NCI-H69 (cell line): Measurements from ENCODE around the gene NARS2.
A peak's percentile ranks its signal among the peaks of the same experiment; 100 is the strongest.
"Not testable (repeated sequence)": the region's sequence is repeated elsewhere in the genome, so short reads cannot be mapped to it uniquely, and the experiment has no call there.

Source experiments
- DNase-seq: peaks from one replicate; lab custom pipeline; 2025; lab: John Stamatoyannopoulos, UW

The NARS2 gene

DNA sequence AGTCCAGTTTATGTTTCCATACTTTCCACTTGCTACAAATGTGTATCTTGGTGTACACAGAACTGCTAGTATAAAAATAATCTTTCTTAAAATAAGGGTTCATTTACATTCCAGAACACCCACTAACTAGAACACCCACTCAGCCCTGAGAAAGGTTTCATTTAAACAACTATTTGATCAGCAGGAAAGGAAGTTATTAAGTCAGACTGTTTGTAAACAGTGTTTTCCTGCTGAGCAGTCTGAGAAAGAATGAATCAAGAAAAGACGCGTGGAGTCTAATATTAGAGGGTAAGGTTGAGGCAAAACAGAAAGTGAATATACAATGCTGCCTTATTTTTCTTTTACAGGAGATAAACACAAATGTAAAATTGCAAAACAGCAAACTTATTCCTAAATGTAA is 32.7 kb downstream of the NARS2 start:
- DNase-seq: no peak

DNA sequence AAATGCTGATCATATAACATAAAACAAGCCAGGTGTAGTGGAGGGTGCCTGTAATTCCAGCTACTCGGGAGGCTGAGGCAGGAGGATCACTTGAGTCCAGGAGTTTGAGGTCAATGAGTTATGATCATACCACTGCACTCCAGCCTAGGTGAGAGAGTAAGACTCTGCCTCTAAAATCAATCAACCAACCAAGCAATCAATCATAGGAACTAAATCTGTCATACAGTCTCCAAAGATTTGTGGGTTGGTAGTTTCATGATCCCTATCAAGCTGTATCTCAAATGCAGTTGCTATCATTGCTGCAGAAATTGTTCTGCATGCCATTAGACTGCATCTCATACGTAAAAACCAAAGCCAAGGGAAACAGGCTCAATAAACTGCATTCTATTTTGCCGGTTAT is 33.1 kb downstream of the NARS2 start:
- no peak for DNase-seq

DNA sequence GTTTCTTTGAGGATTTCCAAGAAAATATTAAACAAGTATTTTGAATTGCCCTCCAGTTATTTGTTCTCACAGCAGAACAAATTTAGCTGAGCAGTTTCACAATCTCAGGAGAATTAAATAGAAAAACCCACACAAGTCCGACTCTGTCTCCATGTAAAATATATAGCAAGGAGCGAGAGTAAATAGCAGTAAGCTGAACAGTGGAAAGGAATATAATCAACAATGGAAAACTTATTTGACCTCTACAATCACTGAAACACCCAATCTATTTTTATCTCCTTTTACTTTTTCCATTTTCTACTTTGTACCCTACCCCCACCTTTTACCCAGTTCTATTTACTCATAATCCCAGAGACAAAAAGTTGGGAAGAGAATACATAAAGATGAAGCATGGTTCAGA is 34.4 kb downstream of the NARS2 start:
- no peak for DNase-seq

DNA sequence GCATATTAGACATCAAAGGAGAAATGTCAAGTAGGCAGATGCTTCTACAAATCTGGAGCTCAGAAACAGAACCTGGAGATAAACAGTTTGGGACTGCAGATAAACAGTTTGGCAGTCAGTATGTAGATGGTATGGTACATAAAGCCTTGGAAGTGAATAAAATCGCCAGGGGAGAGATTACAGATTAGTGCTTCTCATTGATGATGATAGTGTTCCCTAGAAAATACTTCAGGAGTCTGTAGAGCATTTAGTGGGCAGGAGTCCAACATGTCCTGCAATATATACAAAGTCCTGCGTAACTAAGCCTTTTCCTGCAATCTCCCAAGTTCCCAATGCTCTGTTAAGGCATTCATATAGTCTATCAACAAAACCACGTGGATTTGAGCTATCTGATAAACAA is 35.2 kb downstream of the NARS2 start:
- no peak for DNase-seq

DNA sequence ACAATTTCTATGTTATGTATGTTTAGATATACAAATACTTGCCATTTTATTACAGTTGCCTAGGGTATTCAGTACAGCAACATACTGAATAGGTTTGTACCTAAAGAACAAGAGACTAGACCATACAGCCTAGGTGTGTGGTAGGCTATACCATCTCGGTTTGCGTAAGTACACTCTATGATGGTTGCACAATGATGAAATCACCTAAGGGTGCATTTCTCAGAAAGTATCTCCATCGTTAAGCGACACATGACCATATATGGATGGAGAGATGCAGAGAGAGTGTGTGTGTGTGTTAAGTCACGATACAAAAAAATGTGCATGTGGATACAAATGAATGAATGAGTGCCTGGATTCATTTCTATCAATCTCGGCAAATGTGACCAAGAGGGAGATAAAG is 37.7 kb downstream of the NARS2 start:
- DNase-seq: no peak

DNA sequence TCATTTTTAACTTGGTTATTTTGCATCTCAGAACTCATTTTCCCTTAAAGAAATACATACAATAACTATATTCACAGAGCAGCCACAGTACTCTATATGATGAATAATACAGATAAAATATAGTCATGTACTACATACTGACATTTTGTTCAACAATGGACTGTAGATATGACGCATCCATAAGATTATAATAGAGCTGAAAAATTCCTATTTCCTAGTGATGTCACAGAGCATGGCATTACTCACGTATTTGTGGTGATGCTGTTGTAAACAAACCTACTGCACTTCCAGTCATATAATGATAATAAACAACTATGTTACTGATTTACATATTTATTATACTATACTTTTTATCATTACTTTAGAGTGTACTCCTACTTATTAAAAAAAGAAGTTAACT is 38.7 kb downstream of the NARS2 start:
- DNase-seq: no peak

DNA sequence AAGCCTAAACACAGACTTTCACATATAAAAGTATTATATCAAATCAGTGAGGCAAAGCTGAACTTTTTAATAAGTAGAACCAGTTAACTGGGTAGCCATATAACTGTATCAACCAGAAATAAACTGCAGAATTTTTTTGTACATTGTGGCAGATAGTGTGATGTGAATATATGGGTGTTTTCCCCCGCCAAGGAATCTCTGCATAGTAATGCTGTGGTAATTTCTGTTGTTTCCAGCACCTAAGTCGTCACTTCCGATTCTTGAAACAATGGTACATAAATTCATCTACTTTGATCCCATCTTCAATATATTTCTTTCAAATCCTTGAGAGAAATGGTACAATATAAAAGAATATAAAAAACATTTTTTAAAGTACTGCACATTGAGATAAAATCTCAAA is 39.6 kb downstream of the NARS2 start:
- no peak for DNase-seq

DNA sequence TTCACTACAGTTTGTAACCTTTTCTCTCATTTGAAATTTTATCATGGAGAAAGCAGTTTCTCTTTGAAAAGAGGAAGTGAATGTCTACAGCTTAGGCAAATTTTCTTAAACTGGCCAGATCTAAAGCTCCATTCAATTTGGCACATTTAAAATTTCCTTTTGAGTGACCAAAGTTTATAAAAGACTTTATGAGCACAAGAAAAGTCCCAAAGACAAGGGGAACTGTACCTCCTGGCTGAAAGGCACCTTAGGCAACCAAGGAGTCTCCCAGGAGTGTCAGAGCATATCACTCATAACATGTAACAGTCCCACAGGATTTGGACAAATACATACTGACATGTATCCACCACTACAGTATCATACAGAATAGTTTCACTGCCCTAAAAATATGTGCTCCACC is 41.3 kb downstream of the NARS2 start:
- no peak for DNase-seq

DNA sequence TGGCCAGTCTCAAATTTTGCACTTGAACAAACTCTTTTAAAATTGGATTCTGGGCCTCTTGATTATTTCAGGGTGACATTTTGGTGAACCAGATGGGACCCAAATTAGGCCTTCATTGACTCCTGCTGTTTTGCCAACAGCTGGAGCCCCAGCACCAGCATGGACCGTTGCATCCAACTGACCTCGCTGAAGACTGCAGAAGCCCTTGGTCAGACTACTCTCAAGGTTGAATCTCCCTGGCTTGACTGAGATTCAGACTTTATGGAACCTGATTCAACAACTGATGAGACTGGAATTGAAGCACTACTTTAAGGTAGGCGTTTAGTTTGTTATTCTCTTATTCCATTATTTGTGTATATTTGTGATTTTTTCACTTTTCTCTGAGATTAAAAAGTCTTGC is 41.7 kb downstream of the NARS2 start:
- DNase-seq: peak; percentile 23

DNA sequence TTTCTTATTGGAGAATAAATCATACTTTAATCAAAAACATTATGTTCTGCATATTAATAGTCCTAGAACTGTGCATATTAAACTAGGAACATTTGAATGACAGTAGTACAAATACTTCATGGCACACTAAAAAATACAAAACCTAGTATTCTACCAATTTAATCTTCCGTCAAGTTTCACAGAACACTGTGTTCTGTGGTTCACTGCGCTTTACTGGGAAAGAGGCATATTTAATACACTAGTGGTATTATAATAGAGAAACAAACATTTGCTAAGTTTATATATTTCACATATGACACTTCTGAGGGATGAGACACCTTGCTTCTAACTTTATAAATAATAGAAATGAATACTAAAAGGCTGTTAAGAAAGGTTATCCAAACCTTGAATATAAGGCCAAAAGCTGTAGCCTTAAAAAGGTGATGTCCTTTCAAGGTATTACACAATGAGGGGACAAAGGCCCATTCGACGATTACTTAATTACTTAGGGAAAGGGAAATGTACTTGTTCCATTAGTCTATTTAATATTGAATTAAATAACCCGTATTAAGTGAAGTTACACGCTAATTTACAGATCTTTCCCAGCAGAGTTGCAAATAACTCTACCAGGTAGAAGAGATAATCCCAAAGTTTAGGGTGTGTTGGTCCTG is 48.0 kb downstream of the NARS2 start:
- DNase-seq: no peak

DNA sequence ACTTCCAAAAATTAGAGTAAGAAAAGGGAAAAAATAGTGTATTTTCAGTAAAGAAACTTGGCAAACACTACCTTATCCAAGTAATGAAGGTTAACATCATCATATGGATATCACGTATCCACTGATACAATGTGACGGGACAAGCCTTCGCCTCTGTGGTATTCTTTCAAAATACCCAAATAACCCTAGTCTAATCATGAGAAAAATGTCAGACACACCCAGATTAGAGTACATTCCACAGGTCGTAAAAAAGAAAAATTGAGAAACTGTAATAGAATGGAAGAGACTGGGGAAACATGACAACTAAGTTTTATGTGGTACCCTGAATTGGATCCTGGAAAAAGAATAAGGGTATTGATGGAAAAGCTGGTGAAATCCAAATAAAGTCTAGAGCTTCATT is 48.9 kb downstream of the NARS2 start:
- DNase-seq: no peak

DNA sequence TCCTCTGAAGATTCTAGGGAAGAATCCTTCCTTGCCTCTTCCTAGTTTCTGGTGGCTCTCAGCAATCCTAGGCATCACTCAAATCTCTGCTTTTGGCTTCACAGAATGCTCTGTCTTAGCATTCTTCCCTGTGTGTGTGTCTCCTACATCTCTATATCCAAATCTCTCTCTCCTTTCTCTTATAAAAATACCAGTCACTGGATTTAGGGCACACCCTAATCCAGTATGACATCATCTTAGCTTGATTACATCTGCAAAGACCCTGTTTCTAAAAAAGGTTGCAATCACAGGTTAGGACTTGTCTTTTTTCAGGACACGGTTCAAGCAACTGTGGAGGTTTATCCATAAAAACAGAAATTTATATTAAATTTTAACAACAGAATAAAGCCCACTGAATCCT is 54.4 kb downstream of the NARS2 start:
- no peak for DNase-seq

DNA sequence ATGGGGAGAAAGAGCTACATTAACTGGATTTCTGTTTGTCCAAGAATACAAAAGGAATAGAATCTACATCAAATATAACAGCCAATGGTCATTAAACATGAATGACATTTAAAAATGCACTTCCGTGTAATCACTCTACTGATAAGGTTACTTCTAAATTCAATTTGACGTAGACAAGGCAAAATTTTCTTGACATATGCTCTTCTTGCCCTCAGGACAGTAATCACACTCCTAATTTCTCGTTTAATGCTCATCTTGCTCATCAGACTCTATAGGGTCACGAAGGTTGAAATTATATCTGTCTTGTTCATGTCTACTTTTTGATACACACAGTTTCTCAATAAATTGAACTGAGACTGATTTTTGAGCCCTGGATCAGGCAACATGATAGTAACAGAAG is 58.4 kb downstream of the NARS2 start:
- DNase-seq: no peak

DNA sequence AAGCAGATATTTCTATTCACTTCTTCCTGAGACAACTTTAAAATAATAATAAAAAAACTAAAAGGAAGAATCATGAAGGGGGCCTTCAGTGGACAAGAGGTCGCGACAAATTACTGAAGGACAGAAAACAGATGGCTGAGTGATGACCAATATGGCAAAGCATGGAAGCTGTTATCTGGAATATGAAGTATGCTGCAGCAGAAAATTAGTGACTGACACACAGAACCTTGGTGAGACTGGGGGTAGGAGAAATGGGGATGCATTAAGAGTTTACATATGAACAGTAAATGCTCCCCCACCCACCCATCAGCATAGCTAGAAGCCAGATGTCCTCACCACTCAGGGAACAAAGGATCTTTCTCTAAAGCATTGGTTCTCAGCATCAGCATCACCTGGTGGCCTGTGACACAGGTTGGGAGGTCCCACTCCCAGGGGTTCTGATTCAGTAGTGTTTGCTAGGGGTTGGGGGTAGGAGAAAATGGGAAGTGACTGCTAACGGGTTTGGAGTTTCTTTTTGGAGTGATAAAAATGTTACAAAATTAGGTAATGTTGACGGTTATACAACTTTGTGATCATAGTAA is 59.7 kb downstream of the NARS2 start:
- peak; percentile 79 for DNase-seq

DNA sequence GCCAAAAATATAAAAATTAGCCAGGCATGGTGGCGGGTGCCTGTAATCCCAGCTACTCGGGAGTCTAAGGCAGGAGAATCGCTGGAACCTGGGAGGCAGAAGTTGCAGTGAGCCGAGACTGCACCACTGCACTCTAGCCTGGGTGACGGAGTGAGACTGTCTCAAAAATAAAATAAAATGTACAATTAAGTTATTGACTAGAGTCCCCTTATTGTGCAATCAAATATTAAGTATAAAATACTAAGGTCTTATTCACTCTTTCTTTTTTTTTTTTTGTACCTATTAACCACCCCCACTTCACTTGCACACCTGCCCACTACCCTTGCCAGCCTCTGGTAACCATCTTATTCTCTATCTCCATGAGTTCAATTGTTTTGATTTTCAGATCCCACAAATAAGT is 61.6 kb downstream of the NARS2 start:
- DNase-seq: not testable (repeated sequence)

DNA sequence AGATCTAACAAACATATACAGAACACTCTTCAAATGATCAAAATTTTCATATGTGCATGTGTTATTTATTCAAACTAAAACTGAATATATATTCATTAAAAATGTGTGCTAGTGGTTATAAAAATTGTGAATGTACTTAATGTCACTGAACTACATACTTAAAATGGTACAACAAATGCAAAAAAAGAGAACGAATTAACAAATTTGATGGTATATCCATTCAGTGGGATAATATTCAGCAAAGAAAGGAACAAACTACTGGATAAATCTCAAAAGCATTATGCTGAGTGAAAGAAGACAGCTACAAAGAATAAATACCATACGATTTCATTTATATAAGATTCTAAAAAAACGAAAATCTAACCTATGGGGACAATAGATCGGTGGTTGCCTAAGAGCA is 64.1 kb downstream of the NARS2 start:
- DNase-seq: no peak

DNA sequence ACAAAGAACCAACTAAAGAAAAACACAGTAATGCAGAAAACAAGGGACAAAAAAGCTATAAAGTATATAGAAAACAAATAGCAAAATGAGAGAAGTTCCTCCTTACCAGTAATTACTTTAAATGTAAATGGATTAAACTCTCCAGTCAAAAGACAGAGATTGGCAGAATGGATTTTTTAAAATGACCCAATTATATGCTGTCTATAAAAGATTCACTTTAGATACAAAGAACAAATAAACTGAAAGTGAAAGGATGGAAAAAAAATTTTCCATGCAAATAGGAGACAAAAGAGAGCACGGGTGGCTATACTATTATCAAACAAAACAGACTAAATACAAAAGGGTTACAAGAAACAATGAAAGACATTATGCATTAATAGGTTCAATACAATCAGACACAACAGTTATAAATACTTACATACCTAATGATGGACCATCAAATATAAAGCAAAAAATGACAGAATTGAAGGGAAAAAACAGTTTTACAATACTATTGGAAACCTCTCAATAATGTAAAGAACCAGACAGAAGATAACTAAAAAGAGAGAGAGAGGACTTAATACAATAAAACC is 64.6 kb downstream of the NARS2 start:
- DNase-seq: no peak

DNA sequence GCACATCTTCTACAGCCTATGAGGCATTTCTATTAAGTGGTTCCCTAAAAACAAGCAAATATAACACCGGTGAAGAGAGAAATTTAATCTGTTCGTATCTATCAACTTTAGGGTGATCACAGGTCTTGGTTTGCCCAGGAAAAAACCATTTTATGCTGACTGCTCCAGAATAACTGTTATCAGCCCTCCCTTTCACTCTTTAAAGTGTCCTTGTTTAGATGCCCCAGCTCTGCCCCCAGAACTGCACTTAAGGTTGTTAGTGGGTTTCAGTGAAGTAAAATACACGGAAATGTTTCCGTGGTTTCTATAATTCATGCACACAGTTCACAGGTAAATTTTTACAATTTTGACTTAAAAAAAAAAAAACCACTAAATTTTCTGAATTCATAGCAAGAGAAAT is 70.0 kb downstream of the NARS2 start:
- DNase-seq: no peak

DNA sequence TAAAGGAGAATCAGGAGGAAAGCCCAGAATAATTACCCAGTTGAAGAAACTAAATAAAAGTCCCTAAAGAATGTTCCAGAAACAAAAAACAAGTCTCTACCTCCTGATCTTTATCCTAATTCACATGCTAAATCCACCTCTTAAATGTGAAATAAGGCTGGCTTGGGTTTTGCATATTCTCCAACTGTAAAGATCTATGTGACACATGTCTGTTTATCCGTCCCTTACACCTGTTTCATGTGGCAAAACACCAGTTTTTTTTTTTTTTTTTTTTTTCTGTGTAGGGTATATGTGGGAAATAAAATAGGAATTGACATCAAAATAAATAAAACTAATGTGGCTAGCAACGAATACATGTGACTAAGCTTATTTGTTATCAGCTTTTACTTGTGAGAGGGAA is 70.5 kb downstream of the NARS2 start:
- DNase-seq: no peak

DNA sequence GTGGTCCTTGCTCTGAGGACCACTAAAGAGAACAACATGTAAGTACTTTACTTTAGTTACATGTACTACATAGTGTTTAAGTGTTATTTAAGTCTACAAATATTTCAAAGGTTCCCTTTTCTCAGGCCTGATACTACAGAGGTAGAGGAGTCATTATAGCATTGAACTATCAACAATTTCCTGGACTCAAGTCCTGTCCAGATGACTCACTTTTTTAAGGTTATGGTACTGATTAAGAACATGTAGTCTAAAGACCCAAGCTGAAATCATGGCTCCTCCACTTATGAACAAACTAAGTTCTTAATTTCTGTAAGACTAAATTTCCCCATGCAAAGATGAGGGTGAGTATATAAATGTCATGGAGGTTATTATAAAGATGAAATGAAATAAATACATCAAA is 74.7 kb downstream of the NARS2 start:
- DNase-seq: no peak

DNA sequence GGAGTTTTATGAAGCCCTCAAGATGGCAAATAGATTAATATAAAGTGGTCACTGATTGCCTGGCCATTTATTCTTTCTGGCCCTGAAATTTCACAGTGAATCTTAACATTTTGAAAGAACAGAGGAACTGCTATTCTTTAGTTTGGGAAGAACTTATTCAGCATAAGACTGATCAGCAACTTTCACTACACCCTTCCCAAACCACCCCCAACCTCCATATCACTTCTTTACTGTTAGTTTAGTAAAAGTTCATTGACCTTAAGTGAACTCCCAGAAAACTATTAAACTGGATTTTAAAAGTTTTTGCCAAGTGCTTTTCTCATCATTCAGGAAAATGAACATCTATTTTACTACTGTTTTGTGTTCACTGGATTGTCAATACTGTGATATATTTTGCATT is 77.4 kb downstream of the NARS2 start:
- no peak for DNase-seq

DNA sequence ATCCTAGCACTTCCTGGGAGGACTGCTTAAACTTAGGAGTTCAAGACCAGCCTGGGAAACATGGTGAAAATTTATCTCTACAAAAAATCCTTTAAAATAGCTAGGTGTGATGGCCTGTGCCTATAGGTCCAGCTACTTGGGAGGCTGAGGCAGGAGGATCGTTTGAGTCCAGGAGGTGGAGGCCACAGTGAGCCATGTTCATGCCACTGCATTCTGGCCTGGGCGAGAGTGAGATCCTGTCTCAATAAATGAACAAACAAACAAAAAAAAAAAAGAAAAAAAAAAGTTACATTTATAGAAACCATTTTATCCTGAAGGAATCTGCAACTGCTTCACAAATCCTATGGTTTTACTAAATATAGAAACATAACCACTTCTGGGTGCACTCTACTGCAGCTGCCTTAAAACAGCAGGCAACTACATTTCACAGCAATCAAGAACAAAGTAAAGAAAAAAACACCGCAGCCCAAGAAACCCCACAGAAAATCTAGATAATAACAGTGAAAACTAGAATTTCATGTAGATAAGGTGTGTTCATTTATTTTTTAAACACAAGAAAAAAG is 81.2 kb downstream of the NARS2 start:
- no peak for DNase-seq

DNA sequence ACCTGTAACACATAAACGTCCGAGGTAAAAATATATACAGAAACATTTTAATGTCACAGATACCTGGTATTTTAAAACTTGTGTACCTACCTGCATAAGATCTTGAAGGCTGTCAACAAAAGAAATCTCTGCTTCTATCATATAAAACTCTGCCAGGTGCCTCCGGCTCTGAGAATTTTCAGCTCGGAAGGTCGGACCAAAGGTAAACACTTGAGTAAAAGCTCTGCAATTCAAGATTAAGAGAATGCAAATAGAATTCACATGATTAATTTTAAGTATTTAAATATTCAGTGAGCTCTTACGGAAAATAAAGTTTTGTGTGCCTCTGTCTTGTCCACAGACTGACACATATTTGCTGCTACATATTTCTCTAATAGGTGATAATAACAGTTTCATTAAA is 81.7 kb downstream of the NARS2 start:
- DNase-seq: no peak

DNA sequence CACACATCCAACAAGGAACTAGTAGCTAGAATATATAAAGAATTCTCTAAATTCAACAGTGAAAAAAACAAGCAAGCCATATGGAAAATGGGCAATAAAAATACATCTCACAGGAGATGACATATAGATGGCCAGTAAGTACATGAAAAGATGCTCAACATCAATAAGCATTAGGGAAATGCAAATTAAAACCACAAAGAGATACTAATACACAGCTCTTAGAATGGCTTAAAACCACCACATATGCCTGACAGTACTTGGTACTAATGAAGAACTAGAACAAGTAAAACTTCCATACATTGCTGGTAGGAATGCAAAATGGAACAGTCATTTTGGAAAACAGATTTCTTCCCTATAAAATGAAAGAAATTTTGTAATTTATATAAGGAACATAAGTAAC is 85.5 kb downstream of the NARS2 start:
- no peak for DNase-seq
